Measurements from ENCODE around the gene H2AZ2.

Gene H2AZ2

DNA sequence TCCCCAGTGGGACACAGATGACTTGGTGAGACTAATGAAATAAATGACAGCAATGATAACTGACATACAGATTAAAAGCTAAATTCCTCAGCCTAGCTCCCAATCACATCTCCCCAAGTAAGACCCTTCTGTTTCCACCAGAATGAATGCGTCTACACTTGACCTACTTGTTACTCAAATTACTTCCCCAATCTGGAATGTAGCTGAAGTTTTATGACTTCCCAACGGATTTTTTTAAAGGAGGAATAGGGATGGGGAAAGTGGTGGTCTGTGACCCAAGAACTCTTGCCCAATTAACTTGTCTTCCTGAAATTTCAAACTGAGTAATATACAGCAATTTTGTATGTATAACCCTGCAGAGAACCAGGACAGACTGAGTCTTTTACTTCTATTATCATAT, 9.1 kb downstream of the H2AZ2 start:
- no peaks in the 10 kb centered on the region for H3K27me3 ChIP-seq (ENCODE audit: insufficient read depth, low read length)
- no peaks in the 10 kb centered on the region for H4K20me1 ChIP-seq (ENCODE audit: insufficient read depth, low read length)
- no peak overlapping the region for H2AFZ ChIP-seq (ENCODE audit: low read length)
- H3K4me1 ChIP-seq (ENCODE audit: insufficient read depth, low read length, severe bottlenecking), result no peaks in the 10 kb centered on the region
- H3K9ac ChIP-seq (ENCODE audit: low read length), result no peak overlapping the region
- TF ChIP-seq, protein P1, sequence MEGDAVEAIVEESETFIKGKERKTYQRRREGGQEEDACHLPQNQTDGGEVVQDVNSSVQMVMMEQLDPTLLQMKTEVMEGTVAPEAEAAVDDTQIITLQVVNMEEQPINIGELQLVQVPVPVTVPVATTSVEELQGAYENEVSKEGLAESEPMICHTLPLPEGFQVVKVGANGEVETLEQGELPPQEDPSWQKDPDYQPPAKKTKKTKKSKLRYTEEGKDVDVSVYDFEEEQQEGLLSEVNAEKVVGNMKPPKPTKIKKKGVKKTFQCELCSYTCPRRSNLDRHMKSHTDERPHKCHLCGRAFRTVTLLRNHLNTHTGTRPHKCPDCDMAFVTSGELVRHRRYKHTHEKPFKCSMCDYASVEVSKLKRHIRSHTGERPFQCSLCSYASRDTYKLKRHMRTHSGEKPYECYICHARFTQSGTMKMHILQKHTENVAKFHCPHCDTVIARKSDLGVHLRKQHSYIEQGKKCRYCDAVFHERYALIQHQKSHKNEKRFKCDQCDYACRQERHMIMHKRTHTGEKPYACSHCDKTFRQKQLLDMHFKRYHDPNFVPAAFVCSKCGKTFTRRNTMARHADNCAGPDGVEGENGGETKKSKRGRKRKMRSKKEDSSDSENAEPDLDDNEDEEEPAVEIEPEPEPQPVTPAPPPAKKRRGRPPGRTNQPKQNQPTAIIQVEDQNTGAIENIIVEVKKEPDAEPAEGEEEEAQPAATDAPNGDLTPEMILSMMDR (IDR thresholded peaks at IDR 0.05; ENCODE audit: low read length), result no peak
- TF ChIP-seq EZH2 (IDR thresholded peaks at IDR 0.05; ENCODE audit: borderline replicate concordance, low read length), result no peak
- H3K4me2 ChIP-seq (ENCODE audit: low read length), result no peak overlapping the region
- no peaks in the 10 kb centered on the region for H3K9me3 ChIP-seq (ENCODE audit: low read length)
- no peaks in the 10 kb centered on the region for H3K9me2 ChIP-seq (ENCODE audit: low read depth, low read length)
- no peak overlapping the region for H3K4me3 ChIP-seq (ENCODE audit: low read depth, low read length, poor library complexity, severe bottlenecking)
- peaks cover 52% of the 10 kb centered on the region for H3K79me2 ChIP-seq (ENCODE audit: insufficient read depth, low read length)
- no peaks in the 10 kb centered on the region for H3F3A ChIP-seq (ENCODE audit: insufficient read depth, low read length)
- H3K36me3 ChIP-seq (ENCODE audit: insufficient read depth, low read length), result peaks cover 84% of the 10 kb centered on the region
- H3K27ac ChIP-seq (ENCODE audit: low read depth, low read length, poor library complexity, severe bottlenecking), result no peak overlapping the region

DNA sequence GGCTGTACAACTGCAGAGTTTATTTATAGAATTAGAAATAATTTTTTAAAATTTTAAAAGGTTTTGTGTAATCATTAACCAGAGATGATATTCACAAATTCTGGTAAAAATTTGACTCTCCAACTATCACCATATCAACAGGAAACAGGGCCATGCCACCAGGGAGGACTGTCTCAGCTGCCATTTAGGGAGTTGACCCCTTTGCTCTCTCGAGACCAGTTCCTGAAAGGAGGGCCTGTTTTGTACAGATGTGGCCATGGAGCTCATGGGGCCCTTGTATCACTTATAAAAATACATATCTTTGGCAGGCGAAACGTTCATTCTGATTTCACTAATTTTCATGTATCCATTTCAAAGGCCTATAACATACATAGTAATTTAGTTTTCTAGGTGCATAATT, 20.3 kb downstream of the H2AZ2 start:
- H4K20me1 ChIP-seq (ENCODE audit: insufficient read depth, low read length), result no peaks in the 10 kb centered on the region
- TF ChIP-seq, protein P1 (IDR thresholded peaks at IDR 0.05; ENCODE audit: low read length), result no peak
- no peak for TF ChIP-seq EZH2 (IDR thresholded peaks at IDR 0.05; ENCODE audit: borderline replicate concordance, low read length)
- peaks cover 70% of the 10 kb centered on the region for H3K36me3 ChIP-seq (ENCODE audit: insufficient read depth, low read length)

DNA sequence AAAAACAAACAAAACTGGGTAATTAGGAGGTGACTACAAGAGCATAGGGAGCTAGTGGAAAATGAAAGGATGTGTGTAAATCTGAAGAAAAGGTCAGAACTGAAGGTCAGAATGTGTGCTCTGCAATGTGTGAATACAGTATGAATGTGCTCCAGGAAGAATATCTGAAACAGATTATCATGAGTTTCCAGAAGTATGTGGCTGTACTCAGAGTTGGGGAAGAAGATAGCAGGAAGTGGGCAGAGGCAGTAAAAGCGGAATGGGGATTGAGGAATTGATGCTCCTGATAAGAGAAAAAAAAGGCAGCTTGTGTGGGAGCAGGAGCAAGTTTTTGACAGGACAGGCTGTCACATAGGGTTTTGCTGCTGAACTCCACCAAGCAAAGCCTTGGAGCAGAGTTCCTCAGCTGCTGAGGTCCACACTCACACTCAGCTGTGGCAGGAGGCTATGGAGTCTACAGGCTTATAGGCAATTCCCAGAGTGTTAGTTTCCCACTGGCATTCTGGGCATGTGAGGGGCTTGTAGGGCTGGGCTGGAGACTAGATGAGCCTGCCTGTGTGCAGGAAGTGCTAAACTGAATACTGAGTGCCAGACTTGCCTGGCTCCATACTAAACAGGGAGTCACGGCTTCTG, 22.9 kb downstream of the H2AZ2 start:
- Histone ChIP-seq H3K36me3 (ENCODE audit: insufficient read depth, low read length) (peaks cover 47% of the 10 kb centered on the region), H3K4me1 (ENCODE audit: insufficient read depth, low read length, severe bottlenecking) (no peaks in the 10 kb centered on the region)

More for the DNA sequence above, 20.3 kb downstream of the H2AZ2 start:
- no peaks in the 10 kb centered on the region for H3K9me3 ChIP-seq (ENCODE audit: low read length)
- H3K4me3 ChIP-seq (ENCODE audit: low read depth, low read length, poor library complexity, severe bottlenecking), result no peak overlapping the region
- no peaks in the 10 kb centered on the region for H3K79me2 ChIP-seq (ENCODE audit: insufficient read depth, low read length)
- H3K27me3 ChIP-seq (ENCODE audit: insufficient read depth, low read length), result no peaks in the 10 kb centered on the region
- no peak overlapping the region for H2AFZ ChIP-seq (ENCODE audit: low read length)
- H3K4me2 ChIP-seq (ENCODE audit: low read length), result no peak overlapping the region
- no peaks in the 10 kb centered on the region for H3K9me2 ChIP-seq (ENCODE audit: low read depth, low read length)
- H3F3A ChIP-seq (ENCODE audit: insufficient read depth, low read length), result no peaks in the 10 kb centered on the region
- no peak overlapping the region for H3K27ac ChIP-seq (ENCODE audit: low read depth, low read length, poor library complexity, severe bottlenecking)
- no peaks in the 10 kb centered on the region for H3K4me1 ChIP-seq (ENCODE audit: insufficient read depth, low read length, severe bottlenecking)
- no peak overlapping the region for H3K9ac ChIP-seq (ENCODE audit: low read length)

More for the DNA sequence above, 22.9 kb downstream of the H2AZ2 start:
- Histone ChIP-seq H2AFZ (ENCODE audit: low read length) (no peak overlapping the region), H3F3A (ENCODE audit: insufficient read depth, low read length) (no peaks in the 10 kb centered on the region), H3K9me3 (ENCODE audit: low read length) (no peaks in the 10 kb centered on the region), H3K27ac (ENCODE audit: low read depth, low read length, poor library complexity, severe bottlenecking) (no peak overlapping the region), H3K9ac (ENCODE audit: low read length) (no peak overlapping the region), H3K79me2 (ENCODE audit: insufficient read depth, low read length) (no peaks in the 10 kb centered on the region), H3K27me3 (ENCODE audit: insufficient read depth, low read length) (no peaks in the 10 kb centered on the region), H3K9me2 (ENCODE audit: low read depth, low read length) (no peaks in the 10 kb centered on the region), H3K4me3 (ENCODE audit: low read depth, low read length, poor library complexity, severe bottlenecking) (no peak overlapping the region), H3K4me2 (ENCODE audit: low read length) (no peak overlapping the region), H4K20me1 (ENCODE audit: insufficient read depth, low read length) (no peaks in the 10 kb centered on the region)
- TF ChIP-seq, protein P1 (IDR thresholded peaks at IDR 0.05; ENCODE audit: low read length), result no peak
- no peak for TF ChIP-seq EZH2 (IDR thresholded peaks at IDR 0.05; ENCODE audit: borderline replicate concordance, low read length)
